H7 (cell line): Measurements from ENCODE around the gene PUM2. TPM values are rescaled to one million over a fixed set of nuclear protein-coding genes. Genes with fewer than 3 reads are reported as not detected.
A peak's percentile ranks its signal among the peaks of the same experiment; 100 is the strongest.

ENCODE experiments used
- DNase-seq: peaks from one replicate; pipeline ENCODE4 v3.0.0; 2012
- H3K27me3 ChIP-seq: 2 replicates; pipeline ENCODE4 v1.6.0; 2011; ENCODE audit warnings: mild to moderate bottlenecking, low read length; ENCODE audit not compliant: control insufficient read depth, insufficient read depth
- H3K36me3 ChIP-seq: replicated peaks from 2 replicates; pipeline ENCODE4 v1.5.1; 2011; ENCODE audit warnings: low read length; ENCODE audit not compliant: control insufficient read depth, insufficient read depth
- H3K4me3 ChIP-seq: 2 replicates; pipeline ENCODE4 v1.5.1; 2011; ENCODE audit warnings: low read depth, mild to moderate bottlenecking, control low read depth, low read length, moderate library complexity; ENCODE audit not compliant: insufficient read depth
- total RNA-seq: library from RNA; depleted of rRNA; stranded (reverse); fragments of >200 nt; shearing (Covaris generic); gene quantifications from 2 replicates; pipeline ENCODE4 v1.2.3, GENCODE V29; 2014

PUM2 gene
- total RNA-seq, 1 experiment from 2014 or later, result 36.2 TPM

- no peak for DNase-seq
- H3K4me3 ChIP-seq, result no peak overlapping the region
- H3K36me3 ChIP-seq, result 0 out of 2 replicates have a peak, but pooled peaks cover 1% of the 10 kb centered on the region
- no peaks in the 10 kb centered on the region for H3K27me3 ChIP-seq
Measured at GRCh38 chr2:20210462-20210861, 140.2 kb downstream of the PUM2 start.

- DNase-seq, result no peak
- Histone ChIP-seq H3K4me3 (no peak overlapping the region), H3K36me3 (peaks cover 2% of the 10 kb centered on the region)
Measured at GRCh38 chr2:20209373-20210109, 141.1 kb downstream of the PUM2 start.

DNA sequence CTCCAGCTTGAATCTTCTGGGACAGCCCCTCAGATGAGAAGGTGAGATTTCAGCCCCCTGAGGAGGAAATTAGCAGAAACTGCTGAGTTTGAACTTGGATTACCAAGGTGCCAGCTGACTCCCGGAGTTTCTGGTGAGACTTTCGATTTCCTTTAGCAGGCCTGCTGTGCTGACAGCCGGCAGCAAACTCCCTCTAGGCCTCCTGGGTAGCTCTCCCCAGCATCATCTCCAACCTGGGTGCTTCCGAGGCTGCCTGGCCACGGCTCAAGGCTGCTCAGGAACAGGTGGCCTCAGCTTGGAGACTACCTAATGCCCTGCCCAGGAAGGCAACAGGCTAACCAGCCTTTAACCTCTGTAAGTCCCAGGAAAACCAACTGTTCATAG, 142.2 kb downstream of the PUM2 start:
- DNase-seq, result no peak
- Histone ChIP-seq H3K27me3 (no peaks in the 10 kb centered on the region), H3K4me3 (no peak overlapping the region), H3K36me3 (peaks cover 2% of the 10 kb centered on the region)

More at GRCh38 chr2:20209373-20210109, 141.1 kb downstream of the PUM2 start:
- H3K27me3 ChIP-seq, result no peaks in the 10 kb centered on the region

DNA sequence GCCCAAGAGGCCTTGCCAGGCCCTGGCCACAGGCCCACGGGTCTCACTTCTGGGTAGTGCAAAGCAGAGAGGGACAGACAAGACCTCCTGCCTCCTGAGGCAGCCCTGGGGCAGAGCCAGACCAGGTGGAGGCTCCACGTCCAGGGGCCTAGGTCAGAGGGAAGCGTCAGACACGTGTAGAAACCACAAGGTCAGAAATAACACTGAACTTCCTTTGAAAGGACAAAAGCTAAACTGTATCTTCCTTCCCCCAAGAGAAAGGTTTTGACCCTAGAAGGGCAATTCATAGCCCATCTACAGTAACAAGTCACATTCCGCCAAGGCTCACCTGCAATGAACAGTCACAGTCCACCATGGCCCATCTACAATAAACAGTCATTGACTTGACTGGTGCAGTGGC, 143.6 kb downstream of the PUM2 start:
- no peaks in the 10 kb centered on the region for H3K27me3 ChIP-seq

DNA sequence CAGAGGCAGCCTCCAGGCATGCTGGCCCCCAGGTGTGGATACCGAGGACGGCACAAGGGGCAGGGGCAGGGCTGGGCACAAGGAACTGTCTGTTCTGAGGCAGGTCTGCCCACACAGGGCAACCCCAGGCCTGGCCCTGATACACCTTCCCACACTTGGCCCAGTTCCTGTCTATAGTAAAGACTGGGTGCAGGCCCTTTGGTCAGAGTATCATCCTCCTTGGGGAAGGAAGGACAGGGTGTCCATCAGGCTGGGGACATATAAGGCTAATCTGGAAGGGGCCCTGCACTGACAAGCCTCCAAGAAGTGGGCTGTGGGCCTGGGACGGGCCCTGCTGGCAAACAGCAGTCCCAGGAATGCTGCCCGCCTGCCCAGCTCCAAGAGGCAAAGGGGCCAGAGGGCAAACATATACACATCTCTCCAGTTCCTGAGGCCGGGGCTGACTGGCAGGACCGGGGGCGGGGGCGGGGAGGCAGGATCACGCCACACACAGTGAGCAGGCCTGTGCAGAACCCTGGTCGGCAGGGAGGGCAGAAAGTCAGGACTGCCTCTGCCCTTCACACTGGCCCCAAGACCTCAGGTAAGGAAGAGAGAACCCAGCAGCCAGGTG, 144.6 kb downstream of the PUM2 start:
- no peaks in the 10 kb centered on the region for H3K27me3 ChIP-seq
- peak; percentile 66 for DNase-seq
- H3K36me3 ChIP-seq, result peaks cover 10% of the 10 kb centered on the region
- H3K4me3 ChIP-seq, result no peak overlapping the region

More for the DNA sequence above, 143.6 kb downstream of the PUM2 start:
- peaks cover 10% of the 10 kb centered on the region for H3K36me3 ChIP-seq
- no peak overlapping the region for H3K4me3 ChIP-seq
- no peak for DNase-seq

DNA sequence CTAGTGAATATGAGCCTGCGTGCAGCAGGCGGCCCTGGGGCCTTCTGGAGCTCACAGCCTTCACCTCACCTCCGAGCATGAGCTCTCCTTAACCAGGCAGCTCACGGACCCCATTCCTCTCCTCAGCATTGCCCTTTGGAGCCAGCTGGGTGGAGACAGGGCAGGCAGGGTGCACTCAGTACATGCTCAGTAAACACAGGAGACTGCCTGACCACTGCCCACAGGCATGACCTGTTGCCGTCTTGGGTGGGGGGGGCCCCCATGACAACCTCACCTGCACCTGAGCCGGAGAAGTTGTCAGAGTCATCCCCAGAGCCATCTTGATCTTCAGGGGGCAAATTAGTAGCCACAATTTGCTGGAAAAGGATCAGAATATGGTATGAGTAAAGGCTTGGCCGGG, 145.6 kb downstream of the PUM2 start:
- Histone ChIP-seq H3K36me3 (peaks cover 10% of the 10 kb centered on the region), H3K27me3 (no peaks in the 10 kb centered on the region), H3K4me3 (no peak overlapping the region)
- DNase-seq, result no peak

GRCh38 chr2:20203521-20204225, 147.0 kb downstream of the PUM2 start:
- Histone ChIP-seq H3K36me3 (peaks cover 10% of the 10 kb centered on the region), H3K27me3 (no peaks in the 10 kb centered on the region), H3K4me3 (no peak overlapping the region)
- no peak for DNase-seq

DNA sequence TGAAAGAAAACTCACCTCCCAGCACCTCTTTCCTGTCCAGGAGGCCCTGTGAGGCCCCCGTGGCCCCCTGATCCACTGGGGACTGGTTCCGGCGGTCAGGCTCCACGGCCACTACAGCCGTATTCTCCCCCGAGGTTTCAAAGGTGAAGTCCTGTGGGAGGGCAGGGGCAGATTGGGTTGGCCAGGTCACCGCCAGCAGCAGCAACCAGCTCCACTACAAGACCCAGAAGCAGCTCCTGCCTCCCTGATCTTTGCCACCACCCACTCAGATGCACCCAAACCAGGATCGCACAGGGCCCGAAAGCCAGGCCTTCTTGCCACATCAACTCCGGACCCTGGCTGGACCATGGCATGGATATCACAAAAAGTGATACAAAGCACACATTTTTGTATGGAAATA, 147.6 kb downstream of the PUM2 start:
- Histone ChIP-seq H3K27me3 (no peaks in the 10 kb centered on the region), H3K36me3 (peaks cover 10% of the 10 kb centered on the region), H3K4me3 (no peak overlapping the region)
- DNase-seq, result no peak

GRCh38 chr2:20201671-20202070, 149.0 kb downstream of the PUM2 start:
- no peak for DNase-seq
- no peaks in the 10 kb centered on the region for H3K27me3 ChIP-seq
- no peak overlapping the region for H3K4me3 ChIP-seq

GRCh38 chr2:20200697-20201555, 149.7 kb downstream of the PUM2 start:
- H3K36me3 ChIP-seq, result peaks cover 10% of the 10 kb centered on the region
- no peaks in the 10 kb centered on the region for H3K27me3 ChIP-seq
- no peak overlapping the region for H3K4me3 ChIP-seq
- no peak for DNase-seq

More at GRCh38 chr2:20201671-20202070, 149.0 kb downstream of the PUM2 start:
- peaks cover 10% of the 10 kb centered on the region for H3K36me3 ChIP-seq

- DNase-seq, result no peak
- no peak overlapping the region for H3K4me3 ChIP-seq
- H3K27me3 ChIP-seq, result no peaks in the 10 kb centered on the region
- H3K36me3 ChIP-seq, result peaks cover 8% of the 10 kb centered on the region
Measured at GRCh38 chr2:20199633-20200270, 150.9 kb downstream of the PUM2 start.

DNA sequence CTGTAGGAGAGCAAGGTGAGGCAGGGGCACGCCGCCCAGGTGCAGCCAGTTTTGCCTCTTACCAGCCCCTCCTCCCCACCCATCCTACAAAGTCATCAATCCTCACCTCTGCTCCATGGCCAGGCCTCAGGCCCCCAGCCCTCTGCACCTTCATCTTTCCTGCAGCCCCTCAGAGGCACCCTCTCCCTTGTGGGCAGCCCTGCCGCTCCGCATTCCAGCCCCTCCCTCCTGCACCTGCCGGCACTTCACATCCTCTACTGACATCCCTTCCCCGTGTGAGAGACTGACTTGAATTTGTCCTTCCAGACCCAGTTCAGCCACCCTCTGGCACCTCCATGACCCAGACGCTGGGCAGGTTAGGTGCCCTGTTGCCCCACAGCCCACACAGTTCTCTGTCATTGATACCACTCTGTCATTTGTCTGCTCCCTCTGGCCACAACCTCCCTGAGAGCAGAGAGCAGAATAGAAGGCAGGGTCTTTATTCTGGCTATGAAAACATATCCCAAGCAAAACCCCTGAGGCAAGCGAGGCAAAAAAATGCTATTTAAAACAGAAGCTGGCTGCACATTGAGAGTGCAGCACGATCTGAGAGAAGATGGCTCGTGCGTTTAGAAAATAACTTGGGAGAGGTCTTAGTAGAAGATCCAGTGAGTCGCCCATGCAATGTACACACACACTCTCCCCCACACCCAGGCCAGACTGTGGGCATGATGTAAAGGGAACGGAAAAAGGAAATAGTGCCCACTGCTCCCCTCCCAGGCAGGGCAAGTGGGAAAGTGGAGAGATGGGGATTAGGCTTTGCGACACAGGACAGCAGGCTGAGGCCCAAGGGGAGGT, 151.6 kb downstream of the PUM2 start:
- Histone ChIP-seq H3K36me3 (peaks cover 8% of the 10 kb centered on the region), H3K4me3 (no peak overlapping the region), H3K27me3 (no peaks in the 10 kb centered on the region)
- DNase-seq, result peak; percentile 80
